GM23248 (cell line): ENCODE results near the gene PPDPF.

Experiments used
- EZH2 ChIP-seq: fragments of 200-600 bp; sonication (generic); IDR thresholded peaks from 2 replicates; pipeline ENCODE4 v1.6.1; 2018; ENCODE audit warnings: antibody characterized with exemption, mild to moderate bottlenecking; ENCODE audit not compliant: insufficient read depth, poor library complexity, severe bottlenecking
- EZH2phosphoT487 ChIP-seq: fragments of 200-600 bp; sonication (generic); IDR thresholded peaks from 2 replicates; pipeline ENCODE4 v1.6.1; 2018; ENCODE audit warnings: antibody characterized with exemption, moderate library complexity, mild to moderate bottlenecking, low read depth; ENCODE audit not compliant: insufficient read depth

DNA sequence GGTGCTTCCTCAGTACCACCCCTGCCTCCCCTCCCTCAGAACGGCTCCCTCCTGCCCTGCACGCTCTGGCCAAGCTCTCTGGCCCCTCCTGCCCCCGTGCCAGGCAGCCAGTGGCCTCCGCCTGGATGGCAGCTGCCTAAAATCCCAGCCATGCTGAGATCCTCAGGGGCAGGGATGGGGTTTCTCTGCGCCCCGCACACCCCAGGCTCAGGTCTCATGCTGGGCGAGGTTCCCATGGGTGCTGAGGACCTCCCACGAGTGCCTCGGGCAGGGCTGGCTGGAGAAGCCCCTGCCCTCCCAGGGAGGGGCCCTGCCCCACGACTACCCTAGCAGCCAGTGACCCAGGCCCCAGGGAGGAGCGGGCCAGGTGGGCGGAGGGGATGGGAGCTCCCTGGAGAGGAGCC, 13.9 kb downstream of the PPDPF start:
- TF ChIP-seq EZH2 (no peak), EZH2phosphoT487 (no peak)
